PFSK-1 (cell line): ENCODE results near the gene TMEM178A.

Experiments
- POLR2AphosphoS5 ChIP-seq: IDR thresholded peaks from 2 replicates; pipeline ENCODE4 v1.6.1; 2012; ENCODE audit warnings: low read depth, mild to moderate bottlenecking, control low read depth, low read length, moderate library complexity
- SIN3A ChIP-seq: IDR thresholded peaks from 2 replicates; pipeline ENCODE4 v1.6.1; 2012; ENCODE audit warnings: mild to moderate bottlenecking, low read length, moderate library complexity, borderline replicate concordance; ENCODE audit not compliant: insufficient read depth

GRCh38 chr2:39724828-39725144, 59.1 kb downstream of the TMEM178A start:
- no peak for TF ChIP-seq POLR2AphosphoS5
- no peak for TF ChIP-seq SIN3A
